COLO668 (cell line): ENCODE results near the gene EPG5.
A peak's percentile ranks its signal among the peaks of the same experiment; 100 is the strongest.

Experiments used
- DNase-seq: peaks from one replicate; lab custom pipeline; 2025; ENCODE audit not compliant: unreplicated experiment; lab: John Stamatoyannopoulos, UW

EPG5 gene

GRCh38 chr18:45926085-45926484 lies 41.0 kb downstream of the EPG5 start:
- DNase-seq, result no peak

- DNase-seq, result no peak
Observed at GRCh38 chr18:45923138-45923537, 44.0 kb downstream of the EPG5 start.

GRCh38 chr18:45920367-45920766 lies 46.8 kb downstream of the EPG5 start:
- DNase-seq, result peak; percentile 37

GRCh38 chr18:45916302-45916701 lies 50.8 kb downstream of the EPG5 start:
- DNase-seq, result peak; percentile 14

GRCh38 chr18:45913276-45913675 lies 53.9 kb downstream of the EPG5 start:
- DNase-seq, result no peak

GRCh38 chr18:45910405-45911023 lies 56.6 kb downstream of the EPG5 start:
- DNase-seq, result peak; percentile 53

- DNase-seq, result no peak
Observed at GRCh38 chr18:45901654-45902210, 65.4 kb downstream of the EPG5 start.

GRCh38 chr18:45900623-45901022 lies 66.5 kb downstream of the EPG5 start:
- no peak for DNase-seq

- no peak for DNase-seq
Observed at GRCh38 chr18:45896991-45897390, 70.1 kb downstream of the EPG5 start.

GRCh38 chr18:45896452-45896851 lies 70.7 kb downstream of the EPG5 start:
- no peak for DNase-seq

GRCh38 chr18:45895339-45895738 lies 71.8 kb downstream of the EPG5 start:
- DNase-seq, result no peak

GRCh38 chr18:45894818-45895217 lies 72.3 kb downstream of the EPG5 start:
- no peak for DNase-seq

GRCh38 chr18:45891806-45892205 lies 75.3 kb downstream of the EPG5 start:
- no peak for DNase-seq

GRCh38 chr18:45890606-45891005 lies 76.5 kb downstream of the EPG5 start:
- DNase-seq, result no peak

- DNase-seq, result no peak
Observed at GRCh38 chr18:45889419-45890064, 77.6 kb downstream of the EPG5 start.

- DNase-seq, result no peak
Observed at GRCh38 chr18:45887585-45887984, 79.5 kb downstream of the EPG5 start.

- DNase-seq, result no peak
Observed at GRCh38 chr18:45880876-45881558, 86.1 kb downstream of the EPG5 start.

- DNase-seq, result peak; percentile 67
Observed at GRCh38 chr18:45879681-45880655, 87.2 kb downstream of the EPG5 start.

GRCh38 chr18:45877403-45877802 lies 89.7 kb downstream of the EPG5 start:
- DNase-seq, result no peak

- no peak for DNase-seq
Observed at GRCh38 chr18:45876161-45876560, 91.0 kb downstream of the EPG5 start.
